Measurements from ENCODE around the gene MYL6B.
A peak's percentile ranks its signal among the peaks of the same experiment; 100 is the strongest.
"Not testable (repeated sequence)": the region's sequence is repeated elsewhere in the genome, so short reads cannot be mapped to it uniquely, and the experiment has no call there.

The MYL6B gene

GRCh38 chr12:56152132-56152755, at the start of gene MYL6B:
MYL6B (plus strand) TSS chr12:56152587; CDS start chr12:56153919, 1,332 bp downstream.
- peak; percentile 94 for DNase-seq (ENCODE audit: low spot score)

GRCh38 chr12:56102683-56103065, 49.7 kb upstream of the MYL6B start:
- DNase-seq (ENCODE audit: low spot score), result no peak

- no peak for DNase-seq (ENCODE audit: low spot score)
These were observed 49.2 kb upstream of the MYL6B start for GRCh38 chr12:56103066-56103711.

GRCh38 chr12:56103823-56104108, 48.6 kb upstream of the MYL6B start:
- no peak for DNase-seq (ENCODE audit: low spot score)

GRCh38 chr12:56104109-56104814, 48.1 kb upstream of the MYL6B start, which contains the start of gene PA2G4:
PA2G4 (plus strand) TSS chr12:56104559; CDS start chr12:56104738, 179 bp downstream.
- DNase-seq (ENCODE audit: low spot score), result peak; percentile 92

GRCh38 chr12:56104815-56105608, 47.4 kb upstream of the MYL6B start:
- DNase-seq (ENCODE audit: low spot score), result no peak

GRCh38 chr12:56105609-56105902, 46.8 kb upstream of the MYL6B start:
- DNase-seq (ENCODE audit: low spot score), result no peak

- no peak for DNase-seq (ENCODE audit: low spot score)
These were observed 45.1 kb upstream of the MYL6B start for GRCh38 chr12:56107242-56107641.

- no peak for DNase-seq (ENCODE audit: low spot score)
These were observed 41.8 kb upstream of the MYL6B start for GRCh38 chr12:56110571-56110970.

- DNase-seq (ENCODE audit: low spot score), result no peak
These were observed 38.3 kb upstream of the MYL6B start for GRCh38 chr12:56114084-56114483.

GRCh38 chr12:56115329-56115728, 37.1 kb upstream of the MYL6B start:
- DNase-seq (ENCODE audit: low spot score), result no peak

- DNase-seq (ENCODE audit: low spot score), result peak; percentile 86
These were observed 35.9 kb upstream of the MYL6B start, which contains the start of gene RPL41 for GRCh38 chr12:56116267-56117081. RPL41 (plus strand) TSS chr12:56116633.

- not testable (repeated sequence) for DNase-seq (ENCODE audit: low spot score)
These were observed 35.2 kb upstream of the MYL6B start for GRCh38 chr12:56117082-56117706.

GRCh38 chr12:56117778-56118687, 34.4 kb upstream of the MYL6B start, which contains the start of gene ZC3H10:
ZC3H10 (plus strand) TSS chr12:56118266; CDS start chr12:56120563, 2,297 bp downstream.
- peak; percentile 97 for DNase-seq (ENCODE audit: low spot score)

GRCh38 chr12:56118688-56119357, 33.6 kb upstream of the MYL6B start:
- DNase-seq (ENCODE audit: low spot score), result no peak

- DNase-seq (ENCODE audit: low spot score), result peak; percentile 61
These were observed 33.0 kb upstream of the MYL6B start for GRCh38 chr12:56119361-56119796.

GRCh38 chr12:56120158-56120846, 32.1 kb upstream of the MYL6B start:
- DNase-seq (ENCODE audit: low spot score), result no peak

- no peak for DNase-seq (ENCODE audit: low spot score)
These were observed 31.1 kb upstream of the MYL6B start for GRCh38 chr12:56121204-56121870.

All from germinal center (tissue), 1 donor.